Activated naive CD8-positive, alpha-beta T cell treated with anti-CD3 and anti-CD28 coated beads for 36 hours (primary cell): ENCODE measurements around the gene HS2ST1. TPM values are rescaled to one million over a fixed set of nuclear protein-coding genes. Genes with fewer than 3 reads are reported as not detected.
"Not testable (repeated sequence)": the region's sequence is repeated elsewhere in the genome, so short reads cannot be mapped to it uniquely, and the experiment has no call there.

Experiments
- DNase-seq: peaks from one replicate; pipeline ENCODE4 v3.0.0; 2021
- H3K27ac Mint-ChIP-seq: one replicate; pipeline ENCODE4 v1.8.0; 2022; ENCODE audit warnings: mild to moderate bottlenecking, moderate library complexity, mixed read lengths
- H3K27me3 Mint-ChIP-seq: one replicate; pipeline ENCODE4 v1.8.0; 2022; ENCODE audit warnings: mild to moderate bottlenecking, mixed read lengths
- H3K36me3 Mint-ChIP-seq: one replicate; pipeline ENCODE4 v1.8.0; 2021; ENCODE audit warnings: mild to moderate bottlenecking, mixed read lengths
- H3K4me1 Mint-ChIP-seq: one replicate; pipeline ENCODE4 v1.8.0; 2021; ENCODE audit warnings: mixed read lengths
- H3K4me3 Mint-ChIP-seq: one replicate; pipeline ENCODE4 v1.8.0; 2022; ENCODE audit warnings: mild to moderate bottlenecking, moderate library complexity, mixed read lengths
- H3K9me3 Mint-ChIP-seq: one replicate; pipeline ENCODE4 v1.8.0; 2022; ENCODE audit warnings: mixed read lengths
- total RNA-seq, 2 experiments: library from RNA; stranded (reverse); gene quantifications; one replicate each; pipeline ENCODE4 v1.2.3, GENCODE V29; 2021

The HS2ST1 gene
- total RNA-seq, 2 experiments from 2014 or later: 22.9 to 23.8 TPM

DNA sequence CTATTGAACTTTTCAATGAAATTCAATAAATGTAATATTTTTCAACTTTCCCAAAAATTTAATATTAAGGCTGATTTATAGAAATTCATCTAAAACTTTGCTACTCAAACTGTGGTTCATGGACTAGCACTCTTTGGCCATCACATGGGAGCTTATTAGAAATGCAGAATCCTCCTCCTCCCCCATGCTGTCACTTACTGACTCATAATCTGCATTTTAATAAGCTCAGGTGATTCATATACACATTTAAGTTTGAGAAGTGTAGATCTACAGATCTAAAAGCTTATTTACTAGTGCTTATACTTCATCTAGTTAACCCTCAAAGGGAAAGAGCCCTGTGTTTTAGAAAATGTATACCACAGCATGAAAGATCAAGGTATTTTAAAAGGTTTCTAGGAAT, 84.3 kb downstream of the HS2ST1 start:
- no peak for DNase-seq
- H3K4me3 Mint-ChIP-seq: no peak overlapping the region
- peaks cover 2% of the 10 kb centered on the region for H3K9me3 Mint-ChIP-seq
- no peak overlapping the region for H3K27ac Mint-ChIP-seq
- no peaks in the 10 kb centered on the region for H3K27me3 Mint-ChIP-seq
- H3K4me1 Mint-ChIP-seq: peaks cover 18% of the 10 kb centered on the region
- peaks cover 6% of the 10 kb centered on the region for H3K36me3 Mint-ChIP-seq

DNA sequence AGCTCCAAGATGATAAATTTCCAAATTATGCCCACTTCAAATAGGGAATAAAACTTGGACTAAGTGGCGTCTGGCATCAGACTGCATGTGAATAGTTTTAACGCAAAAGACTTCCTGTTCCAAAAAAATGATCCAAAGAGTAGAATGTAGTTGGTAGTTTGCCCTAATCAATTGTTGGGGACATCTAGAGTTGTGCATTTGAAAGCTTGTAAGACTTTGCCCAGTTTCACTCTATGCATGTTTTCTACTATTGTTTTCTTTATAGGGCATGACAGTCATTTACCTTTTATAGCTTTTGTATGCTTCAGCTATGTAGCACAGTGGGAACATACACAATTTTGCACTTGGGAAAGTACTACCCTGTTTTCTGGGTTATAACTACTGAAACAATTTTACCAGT, 86.0 kb downstream of the HS2ST1 start:
- Mint-ChIP-seq H3K27me3 (no peaks in the 10 kb centered on the region), H3K9me3 (peaks cover 2% of the 10 kb centered on the region), H3K27ac (no peak overlapping the region), H3K4me3 (no peak overlapping the region), H3K4me1 (peaks cover 18% of the 10 kb centered on the region), H3K36me3 (peaks cover 6% of the 10 kb centered on the region)
- DNase-seq: no peak

DNA sequence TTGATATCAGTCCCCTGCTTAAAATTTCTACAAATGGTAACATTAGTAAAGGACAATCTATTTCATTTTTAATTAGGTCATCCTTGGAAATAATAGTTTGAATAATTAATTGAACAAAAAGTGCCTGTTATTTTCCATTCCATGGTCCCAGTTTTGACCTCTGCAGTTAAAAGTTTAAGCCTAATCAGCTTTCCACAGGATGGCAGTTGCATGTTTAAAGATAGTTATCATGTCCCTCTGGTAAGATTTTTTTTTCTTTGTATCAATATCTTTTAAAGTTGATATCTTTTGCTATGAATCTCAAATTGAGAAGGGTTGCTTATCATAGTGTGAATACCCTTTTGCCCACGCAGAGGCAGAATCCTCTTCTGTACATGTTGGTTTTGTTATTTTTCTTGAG, 90.4 kb downstream of the HS2ST1 start:
- H3K9me3 Mint-ChIP-seq: peaks cover 2% of the 10 kb centered on the region
- no peaks in the 10 kb centered on the region for H3K27me3 Mint-ChIP-seq
- no peak overlapping the region for H3K4me3 Mint-ChIP-seq
- no peak for DNase-seq
- no peak overlapping the region for H3K27ac Mint-ChIP-seq
- H3K36me3 Mint-ChIP-seq: peaks cover 2% of the 10 kb centered on the region
- peaks cover 3% of the 10 kb centered on the region for H3K4me1 Mint-ChIP-seq

DNA sequence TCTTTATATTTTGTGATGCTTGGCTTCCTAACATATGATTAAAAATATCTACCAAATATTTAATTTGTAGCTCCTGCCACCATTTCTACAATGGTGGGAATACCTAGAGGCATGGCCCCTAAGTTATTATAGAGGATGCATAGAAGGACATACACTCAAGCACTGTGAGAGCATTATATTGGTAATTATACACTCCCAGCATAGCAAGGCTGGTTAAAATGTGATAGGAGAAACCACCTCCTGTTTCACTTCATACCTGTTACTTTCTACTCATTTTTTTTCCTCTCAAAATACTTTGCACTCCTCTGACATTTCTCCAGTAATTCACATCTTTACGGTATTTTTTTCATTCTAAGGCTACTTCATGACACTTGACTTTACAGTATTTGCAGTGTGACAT, 92.9 kb downstream of the HS2ST1 start:
- H3K4me3 Mint-ChIP-seq: no peak overlapping the region
- peaks cover 12% of the 10 kb centered on the region for H3K36me3 Mint-ChIP-seq
- no peaks in the 10 kb centered on the region for H3K4me1 Mint-ChIP-seq
- H3K27ac Mint-ChIP-seq: no peak overlapping the region
- DNase-seq: no peak
- H3K9me3 Mint-ChIP-seq: peaks cover 10% of the 10 kb centered on the region
- no peaks in the 10 kb centered on the region for H3K27me3 Mint-ChIP-seq

DNA sequence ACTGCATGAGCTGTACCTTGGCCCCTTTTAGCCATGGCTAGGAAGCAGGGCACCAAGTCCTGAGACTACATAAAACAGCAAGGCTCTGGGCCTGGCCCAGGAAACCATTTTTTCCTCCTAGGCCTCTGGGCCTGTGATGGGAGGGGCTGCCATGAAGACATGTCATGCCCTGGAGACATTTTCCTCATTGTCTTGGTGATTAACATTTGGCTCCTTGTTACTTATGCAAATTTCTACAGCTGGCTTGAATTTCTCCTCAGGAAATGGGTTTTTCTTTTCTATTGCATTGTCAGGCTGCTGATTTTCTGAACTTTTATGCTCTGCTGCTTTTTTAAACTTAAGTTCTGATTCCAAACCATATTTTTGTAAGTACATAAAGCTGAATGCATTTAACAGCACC, 99.0 kb downstream of the HS2ST1 start:
- peaks cover 26% of the 10 kb centered on the region for H3K9me3 Mint-ChIP-seq
- H3K4me1 Mint-ChIP-seq, H3K27me3 Mint-ChIP-seq, DNase-seq, H3K27ac Mint-ChIP-seq, H3K4me3 Mint-ChIP-seq: not testable (repeated sequence)
- peaks cover 36% of the 10 kb centered on the region for H3K36me3 Mint-ChIP-seq

DNA sequence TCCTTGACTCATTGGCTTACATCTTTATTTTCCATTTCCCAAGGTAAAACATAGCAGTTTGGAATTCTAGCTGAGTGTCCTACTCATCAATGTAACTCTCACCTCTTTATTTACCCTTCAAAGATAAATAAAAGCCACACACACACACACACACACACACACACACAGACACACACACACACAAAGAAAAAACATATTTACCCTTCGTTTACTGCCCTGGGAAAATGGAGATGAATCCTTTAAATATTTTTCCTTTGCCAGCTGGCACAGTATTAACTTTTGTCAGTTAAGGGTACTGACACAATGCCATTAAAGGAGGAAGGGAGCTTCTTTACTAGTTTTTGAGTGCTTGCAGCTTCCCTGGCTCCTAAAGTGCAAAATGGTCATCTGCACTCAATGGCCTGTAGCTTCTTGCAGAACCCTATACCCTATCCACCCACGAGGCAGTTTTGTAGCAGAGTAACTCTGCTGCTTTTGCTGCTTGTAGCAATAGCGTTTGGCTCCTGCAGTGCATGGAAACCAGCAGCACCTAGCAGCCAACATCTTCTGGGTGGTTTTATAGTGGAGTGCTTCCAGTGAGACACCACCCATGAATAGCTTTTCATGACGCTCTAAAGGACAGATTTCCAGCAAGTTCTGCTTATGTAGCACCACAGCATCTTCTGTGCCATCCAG, 103.7 kb downstream of the HS2ST1 start:
- H3K4me3 Mint-ChIP-seq: no peak overlapping the region
- H3K27me3 Mint-ChIP-seq: no peaks in the 10 kb centered on the region
- H3K4me1 Mint-ChIP-seq: peaks cover 9% of the 10 kb centered on the region
- no peak overlapping the region for H3K27ac Mint-ChIP-seq
- H3K9me3 Mint-ChIP-seq: peaks cover 13% of the 10 kb centered on the region
- peaks cover 17% of the 10 kb centered on the region for H3K36me3 Mint-ChIP-seq
- DNase-seq: no peak

DNA sequence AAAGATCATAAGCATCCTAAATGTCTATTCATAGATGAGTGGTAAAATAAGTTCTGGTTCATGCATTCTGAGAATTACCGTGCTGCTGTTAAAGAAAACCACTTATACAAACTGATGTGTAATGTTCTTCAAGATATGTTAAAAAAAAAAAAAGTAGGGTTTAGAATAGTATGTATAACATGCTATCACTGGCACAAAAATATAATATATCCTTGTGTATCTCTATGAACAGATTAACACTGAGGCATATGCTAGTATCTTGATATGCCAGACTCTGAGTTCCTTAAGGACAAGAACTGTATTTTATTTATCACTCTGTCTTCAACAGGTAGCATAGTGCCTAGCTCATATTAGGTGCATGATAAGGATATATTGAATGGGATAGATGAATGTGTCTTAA, 108.9 kb downstream of the HS2ST1 start:
- H3K9me3 Mint-ChIP-seq: no peaks in the 10 kb centered on the region
- no peaks in the 10 kb centered on the region for H3K27me3 Mint-ChIP-seq
- no peak for DNase-seq
- H3K4me3 Mint-ChIP-seq: no peak overlapping the region
- peaks cover 3% of the 10 kb centered on the region for H3K36me3 Mint-ChIP-seq
- H3K27ac Mint-ChIP-seq: no peak overlapping the region
- H3K4me1 Mint-ChIP-seq: peaks cover 8% of the 10 kb centered on the region

DNA sequence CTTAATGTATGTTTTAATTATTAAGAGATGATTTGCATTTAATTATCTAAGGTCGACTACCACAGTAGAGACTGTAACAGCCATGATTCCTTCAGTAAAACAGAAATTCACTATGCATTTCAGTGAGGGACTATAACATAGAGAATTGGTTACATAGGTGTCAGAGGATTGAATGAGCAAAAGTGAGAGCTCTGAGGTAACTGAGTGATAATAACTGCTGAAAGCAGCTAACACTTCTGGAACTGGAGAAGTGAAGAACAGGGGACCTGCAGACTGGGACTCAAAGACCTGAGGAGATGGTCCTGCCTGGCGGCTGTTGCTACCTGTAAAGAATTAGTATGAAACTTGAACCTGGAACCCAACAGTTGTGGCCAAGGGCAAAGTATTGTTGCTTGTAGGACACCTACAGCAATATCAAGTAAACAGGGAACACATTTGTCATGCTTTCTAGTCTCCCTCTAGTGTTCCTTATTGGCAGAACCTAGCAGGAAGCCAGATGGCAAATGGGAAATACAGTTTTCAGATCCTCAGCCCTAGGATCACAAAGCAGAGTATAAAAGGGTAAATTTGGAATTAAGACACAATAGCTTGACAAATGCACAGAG, 110.6 kb downstream of the HS2ST1 start:
- Mint-ChIP-seq H3K4me3 (no peak overlapping the region), H3K27me3 (no peaks in the 10 kb centered on the region), H3K36me3 (peaks cover 3% of the 10 kb centered on the region), H3K9me3 (no peaks in the 10 kb centered on the region), H3K27ac (no peak overlapping the region), H3K4me1 (peaks cover 8% of the 10 kb centered on the region)
- no peak for DNase-seq

DNA sequence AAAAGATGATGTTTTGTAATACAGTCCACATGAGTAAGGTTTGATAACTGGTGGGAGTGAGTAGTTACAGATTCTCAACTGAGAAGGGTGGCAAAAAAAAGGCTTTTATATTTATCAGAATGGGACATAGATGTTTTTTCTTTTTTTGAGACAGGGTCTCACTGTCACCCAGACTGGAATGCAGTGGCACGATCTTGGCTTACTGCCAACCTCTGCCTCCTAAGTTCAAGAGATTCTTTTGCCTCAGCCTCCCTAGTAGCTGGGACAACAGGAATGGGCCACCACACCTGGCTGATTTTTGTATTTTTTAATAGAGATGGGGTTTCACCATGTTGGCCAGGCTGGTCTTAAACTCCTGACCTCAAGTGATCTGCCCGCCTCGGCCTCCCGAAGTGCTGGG, 113.1 kb downstream of the HS2ST1 start:
- not testable (repeated sequence) for H3K36me3 Mint-ChIP-seq, DNase-seq, H3K27me3 Mint-ChIP-seq, H3K9me3 Mint-ChIP-seq, H3K4me1 Mint-ChIP-seq, H3K27ac Mint-ChIP-seq, H3K4me3 Mint-ChIP-seq

DNA sequence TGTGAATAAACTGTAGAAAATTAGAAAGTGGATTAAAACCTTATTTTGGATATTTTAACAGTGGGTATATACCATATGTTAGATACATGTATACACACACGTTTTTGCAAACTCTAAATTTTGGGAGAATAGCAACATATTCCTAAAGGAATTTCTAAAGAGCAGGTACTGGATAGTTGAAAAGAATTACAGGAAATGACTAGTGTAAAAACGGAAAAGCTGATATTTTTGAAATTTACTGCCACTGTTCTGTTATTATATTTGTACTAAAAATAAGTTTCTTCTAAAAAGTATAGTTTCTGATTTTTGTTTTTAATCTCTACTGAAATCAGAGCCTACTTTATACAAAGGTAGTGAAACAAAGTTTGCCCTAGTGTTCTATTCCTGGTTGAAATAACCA, 114.1 kb downstream of the HS2ST1 start:
- H3K9me3 Mint-ChIP-seq: no peaks in the 10 kb centered on the region
- no peak overlapping the region for H3K4me3 Mint-ChIP-seq
- peaks cover 7% of the 10 kb centered on the region for H3K4me1 Mint-ChIP-seq
- no peak overlapping the region for H3K27ac Mint-ChIP-seq
- H3K36me3 Mint-ChIP-seq: peaks cover 5% of the 10 kb centered on the region
- no peak for DNase-seq
- H3K27me3 Mint-ChIP-seq: no peaks in the 10 kb centered on the region

DNA sequence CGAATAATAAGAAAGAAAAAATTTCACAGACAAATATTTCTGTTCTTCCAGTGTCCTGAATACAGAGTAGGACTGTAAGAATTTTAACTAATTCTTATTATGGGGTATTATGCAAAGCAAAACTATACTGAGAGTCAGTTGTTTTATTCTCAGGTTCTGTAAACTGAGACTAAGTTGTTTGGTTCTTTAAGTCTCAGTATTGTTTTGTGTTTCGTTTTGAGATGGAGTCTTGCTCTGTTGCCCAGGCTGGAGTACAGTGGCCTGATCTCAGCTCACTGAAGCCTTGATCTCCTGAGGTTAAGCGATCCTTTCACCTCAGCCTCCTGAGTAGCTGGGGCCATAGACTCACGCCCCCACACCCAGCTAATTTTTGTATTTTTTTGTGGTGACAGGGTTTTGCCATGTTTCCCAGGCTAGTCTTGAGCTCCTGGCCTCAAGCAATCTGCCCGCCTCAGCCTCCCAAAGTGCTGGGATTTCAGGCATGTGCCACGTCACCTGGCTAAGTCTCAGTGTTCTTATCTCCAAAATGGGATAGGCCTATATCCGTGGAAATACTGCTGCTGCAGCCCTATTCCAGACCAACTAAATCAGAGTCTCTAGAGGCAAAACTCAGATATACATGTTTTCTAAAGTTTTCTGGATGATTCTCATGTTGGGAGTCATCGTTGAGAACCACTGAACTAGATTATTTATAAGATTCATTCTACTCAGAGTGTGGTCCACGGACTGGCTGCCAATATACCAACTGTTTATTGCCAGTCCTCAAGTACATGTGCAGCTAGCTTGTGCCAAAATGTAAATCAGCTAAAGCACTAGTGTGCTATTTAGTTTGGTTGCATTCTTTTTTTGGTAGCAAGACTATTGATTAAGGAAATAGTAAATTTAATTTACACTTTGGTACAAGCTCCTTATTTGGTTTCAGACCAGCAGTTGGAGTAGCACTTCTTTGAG, 116.6 kb downstream of the HS2ST1 start:
- H3K4me3 Mint-ChIP-seq: no peak overlapping the region
- peaks cover 7% of the 10 kb centered on the region for H3K4me1 Mint-ChIP-seq
- peaks cover 5% of the 10 kb centered on the region for H3K36me3 Mint-ChIP-seq
- DNase-seq: no peak
- no peaks in the 10 kb centered on the region for H3K9me3 Mint-ChIP-seq
- no peak overlapping the region for H3K27ac Mint-ChIP-seq
- no peaks in the 10 kb centered on the region for H3K27me3 Mint-ChIP-seq

DNA sequence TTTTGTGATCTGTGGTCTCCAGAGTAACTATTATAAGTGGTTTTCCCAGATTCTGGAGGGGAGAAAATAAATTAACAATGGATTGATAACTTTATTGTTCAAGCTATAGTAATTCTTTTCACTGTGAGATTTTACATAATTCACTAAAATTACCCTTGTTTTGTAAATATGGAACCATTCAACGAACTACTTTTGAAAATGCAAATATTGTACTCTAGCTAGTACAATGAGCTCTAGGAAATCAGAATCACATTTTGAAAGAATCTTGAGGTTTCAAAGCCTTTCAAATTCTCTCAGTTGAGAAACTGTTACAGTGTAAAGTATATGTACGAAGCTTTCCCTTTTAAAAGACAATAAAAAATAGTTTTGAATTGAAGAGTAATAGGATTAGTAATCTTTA, 119.9 kb downstream of the HS2ST1 start:
- no peak overlapping the region for H3K4me3 Mint-ChIP-seq
- no peak for DNase-seq
- no peaks in the 10 kb centered on the region for H3K9me3 Mint-ChIP-seq
- H3K27ac Mint-ChIP-seq: no peak overlapping the region
- H3K27me3 Mint-ChIP-seq: no peaks in the 10 kb centered on the region
- H3K4me1 Mint-ChIP-seq: no peaks in the 10 kb centered on the region
- H3K36me3 Mint-ChIP-seq: peaks cover 2% of the 10 kb centered on the region

DNA sequence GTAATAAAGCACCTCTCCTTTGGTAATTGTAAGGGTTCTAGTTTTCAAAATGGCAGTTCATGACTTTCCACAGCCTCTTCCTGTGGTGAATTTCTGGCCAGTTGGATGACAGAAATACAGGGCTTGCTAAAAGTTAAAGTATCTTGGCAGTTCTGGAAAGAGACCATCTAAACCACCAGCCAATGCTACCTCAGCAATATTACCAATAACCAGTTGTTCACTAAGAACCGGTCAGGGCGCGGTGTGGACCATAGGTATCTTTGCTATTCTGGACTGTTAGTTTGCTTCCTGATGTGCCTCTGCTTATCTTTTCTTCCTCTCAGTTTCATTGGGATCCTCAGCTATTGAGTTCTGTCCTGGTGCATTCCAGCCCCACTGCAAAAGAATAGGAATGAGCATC, 124.7 kb downstream of the HS2ST1 start:
- no peaks in the 10 kb centered on the region for H3K9me3 Mint-ChIP-seq
- no peak for DNase-seq
- peaks cover 21% of the 10 kb centered on the region for H3K4me1 Mint-ChIP-seq
- no peak overlapping the region for H3K4me3 Mint-ChIP-seq
- H3K36me3 Mint-ChIP-seq: no peaks in the 10 kb centered on the region
- H3K27ac Mint-ChIP-seq: no peak overlapping the region
- no peaks in the 10 kb centered on the region for H3K27me3 Mint-ChIP-seq

DNA sequence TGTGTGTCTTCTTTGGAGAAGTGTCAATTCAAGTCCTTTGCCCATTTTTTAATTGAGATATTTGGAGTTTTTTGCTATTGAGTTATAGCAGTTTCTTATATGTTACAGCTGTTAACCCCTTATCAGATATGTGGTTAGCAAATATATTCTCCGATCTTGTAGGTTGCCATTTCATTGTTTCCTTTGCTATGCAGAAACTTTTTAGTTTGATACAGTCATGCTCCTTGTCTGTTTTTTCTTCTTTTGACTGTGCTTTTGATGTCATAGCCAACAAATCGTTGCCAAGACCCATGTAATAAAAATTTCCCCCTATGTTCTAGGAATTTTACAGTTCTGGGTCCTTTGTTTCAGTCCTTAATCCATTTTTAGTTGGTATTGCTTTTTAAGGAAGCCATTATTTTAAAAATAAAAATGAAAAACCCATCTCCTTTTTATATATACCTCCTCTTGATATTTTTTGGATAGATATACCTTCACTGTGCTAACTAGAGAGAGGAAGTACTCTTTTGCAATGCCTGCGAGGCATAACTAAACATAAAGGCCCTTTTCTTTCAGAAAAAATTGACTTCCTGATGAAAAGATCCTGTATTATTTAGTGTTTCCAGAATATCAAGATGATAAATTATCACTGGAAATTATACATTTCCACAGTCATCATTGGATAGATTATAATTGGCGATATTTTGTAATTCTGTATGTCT, 127.8 kb downstream of the HS2ST1 start:
- Mint-ChIP-seq H3K36me3 (peaks cover 4% of the 10 kb centered on the region), H3K27ac (peak overlapping the region; percentile 55), H3K9me3 (peaks cover 4% of the 10 kb centered on the region), H3K27me3 (no peaks in the 10 kb centered on the region), H3K4me1 (peaks cover 41% of the 10 kb centered on the region), H3K4me3 (no peak overlapping the region)
- no peak for DNase-seq

DNA sequence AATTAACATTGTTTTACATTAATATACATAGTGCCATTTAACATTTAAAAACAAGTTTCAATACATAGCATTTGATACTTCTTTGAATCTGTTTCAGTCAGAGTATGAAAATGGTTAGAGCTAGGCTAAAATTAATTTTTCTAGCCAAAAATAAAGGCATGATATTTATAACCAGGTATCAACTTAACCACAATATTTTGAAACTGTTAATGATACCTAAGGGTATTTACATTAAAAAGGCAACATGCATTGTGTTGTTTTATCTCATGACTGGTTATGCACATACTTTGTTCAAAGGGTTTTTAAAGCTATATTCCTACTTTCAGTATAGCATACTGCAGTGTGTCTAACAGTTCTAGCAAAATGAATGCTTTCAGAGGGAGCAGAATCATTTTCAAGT, 130.0 kb downstream of the HS2ST1 start:
- Mint-ChIP-seq H3K4me1 (peaks cover 43% of the 10 kb centered on the region), H3K27ac (peak overlapping the region; percentile 85), H3K9me3 (peaks cover 12% of the 10 kb centered on the region), H3K27me3 (no peaks in the 10 kb centered on the region), H3K4me3 (peak overlapping the region; percentile 25), H3K36me3 (peaks cover 16% of the 10 kb centered on the region)
- no peak for DNase-seq
